PC-3 (cell line): ENCODE data around the gene IDH3G. TPM values are rescaled to one million over a fixed set of nuclear protein-coding genes. Genes with fewer than 3 reads are reported as not detected.

ENCODE experiments used
- ATAC-seq: fragments of 200-7000 bp; cut with Tn5 transposase; 2 replicates; pipeline ENCODE4 v1.9.1; 2020; ENCODE audit warnings: mild to moderate bottlenecking, moderate library complexity
- BruUV-seq: library from RNA; stranded (reverse); fragments of 400-500 nt; replicated peaks from 2 replicates; lab custom pipeline; 2021; lab: Mats Ljungman, UMichigan
- CTCF ChIA-PET: fragments of 300-600 bp; sonication (Branson Sonifier 250); formaldehyde crosslinking; loops from one replicate; lab custom pipeline; 2022; ENCODE audit warnings: antibody characterized with exemption; lab: Charles Lee
- POLR2A ChIA-PET: fragments of 300-600 bp; sonication (Branson Sonifier 250); formaldehyde crosslinking; loops from one replicate; lab custom pipeline; 2022; ENCODE audit warnings: antibody characterized with exemption; ENCODE audit not compliant: unreplicated experiment; lab: Charles Lee
- DNase-seq: peaks from one replicate; pipeline ENCODE4 v3.0.0-alpha.2; 2015
- H2AFZ ChIP-seq: fragments of 300-600 bp; sonication (generic); 2 replicates; pipeline ENCODE4 v1.6.0; 2016; ENCODE audit warnings: antibody characterized with exemption, low read length
- H3F3A ChIP-seq: fragments of 300-600 bp; sonication (generic); one replicate; pipeline ENCODE4 v1.6.0; 2017; ENCODE audit warnings: antibody characterized with exemption, low read length, control low read depth, mild to moderate bottlenecking; ENCODE audit not compliant: unreplicated experiment
- H3K27ac ChIP-seq: fragments of 300-600 bp; sonication (generic); 2 replicates; pipeline ENCODE4 v1.5.1; 2016; ENCODE audit warnings: mild to moderate bottlenecking, low read length
- H3K27me3 ChIP-seq: fragments of 300-600 bp; sonication (generic); 2 replicates; pipeline ENCODE4 v1.6.1; 2016; ENCODE audit warnings: low read length, mixed read lengths
- H3K36me3 ChIP-seq: fragments of 300-600 bp; sonication (generic); 2 replicates; pipeline ENCODE4 v1.6.1; 2016; ENCODE audit warnings: low read depth, mixed run types, low read length, mixed read lengths
- H3K4me1 ChIP-seq: fragments of 300-600 bp; sonication (generic); 2 replicates; pipeline ENCODE4 v1.5.1; 2016; ENCODE audit warnings: low read length; ENCODE audit not compliant: insufficient read depth
- H3K4me2 ChIP-seq: fragments of 300-600 bp; sonication (generic); 2 replicates; pipeline ENCODE4 v1.6.0; 2016; ENCODE audit warnings: low read length
- H3K4me3 ChIP-seq: fragments of 300-600 bp; sonication (generic); 2 replicates; pipeline ENCODE4 v1.5.1; 2016; ENCODE audit warnings: mild to moderate bottlenecking, low read length, mixed read lengths
- H3K79me2 ChIP-seq: fragments of 300-600 bp; sonication (generic); 2 replicates; pipeline ENCODE4 v1.6.1; 2017; ENCODE audit warnings: low read length, mixed read lengths
- H3K9ac ChIP-seq: fragments of 300-600 bp; sonication (generic); 2 replicates; pipeline ENCODE4 v1.6.0; 2016; ENCODE audit warnings: mild to moderate bottlenecking, low read length
- H3K9me2 ChIP-seq: fragments of 300-600 bp; sonication (generic); replicated peaks from 2 replicates; pipeline ENCODE4 v1.6.1; 2016; ENCODE audit warnings: mixed run types, low read length, mixed read lengths
- H3K9me3 ChIP-seq: fragments of 300-600 bp; sonication (generic); 2 replicates; pipeline ENCODE4 v1.6.1; 2016; ENCODE audit warnings: low read length, mixed read lengths
- H4K20me1 ChIP-seq: fragments of 300-600 bp; sonication (generic); 2 replicates; pipeline ENCODE4 v1.6.1; 2016; ENCODE audit warnings: low read length, mixed read lengths
- EZH2 ChIP-seq: fragments of 300-600 bp; sonication (generic); IDR thresholded peaks from one replicate; pipeline ENCODE4 v1.6.1; 2017; ENCODE audit warnings: antibody characterized with exemption, mild to moderate bottlenecking, low read length; ENCODE audit not compliant: unreplicated experiment
- EZH2phosphoT487 ChIP-seq: fragments of 300-600 bp; sonication (generic); IDR thresholded peaks from 2 replicates; pipeline ENCODE4 v1.6.1; 2018; ENCODE audit warnings: mild to moderate bottlenecking, antibody characterized with exemption, low read length, borderline replicate concordance
- intact Hi-C: fragments of 100-400 bp; cut with micrococcal nuclease; formaldehyde crosslinking; loops from 2 replicates; pipeline ENCODE4 v1.9.0; 2023
- total RNA-seq: library from RNA; depleted of rRNA; stranded (reverse); fragments of >200 nt; gene quantifications from 2 replicates; pipeline ENCODE4 v1.2.3, GENCODE V29; 2014; rRNA removed
- TF ChIP-seq, protein P1 (sequence below): fragments of 300-600 bp; sonication (generic); conservative IDR thresholded peaks from 2 replicates; pipeline ENCODE4 v1.5.1; 2017; ENCODE audit warnings: antibody characterized with exemption, low read depth, mild to moderate bottlenecking, low read length

Gene IDH3G
- total RNA-seq, 1 experiment from 2014 or later: 104 TPM

DNA sequence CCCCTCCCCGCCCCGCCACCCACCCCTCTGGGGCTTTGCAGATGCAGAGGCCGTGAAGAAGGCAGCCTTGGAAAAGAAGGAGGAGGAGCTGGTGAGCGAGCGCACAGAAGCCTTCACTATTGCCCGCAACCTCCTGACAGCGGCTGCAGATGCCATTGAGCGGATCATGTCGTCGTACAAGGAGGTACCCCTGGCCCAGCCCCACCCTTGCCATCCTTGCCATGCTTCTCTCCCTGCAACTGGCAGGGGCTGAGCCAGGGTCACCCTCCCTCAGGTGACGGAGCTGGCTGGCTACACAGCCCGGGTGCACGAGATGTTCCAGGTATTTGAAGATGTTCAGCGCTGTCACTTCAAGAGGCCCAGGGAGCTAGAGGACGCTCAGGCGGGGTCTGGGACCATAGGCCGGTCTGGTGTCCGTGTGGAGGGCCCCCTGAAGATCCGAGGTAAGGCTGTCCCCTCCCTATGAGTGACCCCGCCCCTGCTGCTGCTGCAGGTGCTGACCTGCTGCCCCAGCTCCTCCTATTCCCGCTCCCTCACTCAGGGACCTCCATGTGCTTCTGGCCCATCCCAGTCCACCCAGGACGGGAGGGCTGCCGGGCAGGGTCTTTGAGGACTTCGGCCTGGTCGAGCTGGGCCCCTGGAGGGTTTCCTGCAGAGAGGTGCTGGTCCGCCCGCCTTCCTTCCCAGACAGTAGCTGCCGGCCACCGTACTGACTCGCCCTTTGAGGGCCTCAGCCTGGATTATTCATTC lies 57.9 kb downstream of the IDH3G start:
- Histone ChIP-seq H3K9me2 (no peaks in the 10 kb centered on the region), H3K27me3 (no peaks in the 10 kb centered on the region), H3F3A (peaks cover 8% of the 10 kb centered on the region), H4K20me1 (no peaks in the 10 kb centered on the region), H3K9me3 (no peaks in the 10 kb centered on the region), H3K4me1 (peaks cover 16% of the 10 kb centered on the region), H3K4me3 (no peak overlapping the region), H2AFZ (no peak overlapping the region), H3K9ac (no peak overlapping the region), H3K79me2 (peaks cover 6% of the 10 kb centered on the region; the same call in 1 of the 2 replicates), H3K36me3 (peaks cover 6% of the 10 kb centered on the region; the same call in 1 of the 2 replicates), H3K27ac (no peak overlapping the region), H3K4me2 (no peak overlapping the region)
- POLR2A ChIA-PET: no interaction called here
- CTCF ChIA-PET: no interaction called here
- intact Hi-C loops: no loop called here
- TF ChIP-seq, protein P1, sequence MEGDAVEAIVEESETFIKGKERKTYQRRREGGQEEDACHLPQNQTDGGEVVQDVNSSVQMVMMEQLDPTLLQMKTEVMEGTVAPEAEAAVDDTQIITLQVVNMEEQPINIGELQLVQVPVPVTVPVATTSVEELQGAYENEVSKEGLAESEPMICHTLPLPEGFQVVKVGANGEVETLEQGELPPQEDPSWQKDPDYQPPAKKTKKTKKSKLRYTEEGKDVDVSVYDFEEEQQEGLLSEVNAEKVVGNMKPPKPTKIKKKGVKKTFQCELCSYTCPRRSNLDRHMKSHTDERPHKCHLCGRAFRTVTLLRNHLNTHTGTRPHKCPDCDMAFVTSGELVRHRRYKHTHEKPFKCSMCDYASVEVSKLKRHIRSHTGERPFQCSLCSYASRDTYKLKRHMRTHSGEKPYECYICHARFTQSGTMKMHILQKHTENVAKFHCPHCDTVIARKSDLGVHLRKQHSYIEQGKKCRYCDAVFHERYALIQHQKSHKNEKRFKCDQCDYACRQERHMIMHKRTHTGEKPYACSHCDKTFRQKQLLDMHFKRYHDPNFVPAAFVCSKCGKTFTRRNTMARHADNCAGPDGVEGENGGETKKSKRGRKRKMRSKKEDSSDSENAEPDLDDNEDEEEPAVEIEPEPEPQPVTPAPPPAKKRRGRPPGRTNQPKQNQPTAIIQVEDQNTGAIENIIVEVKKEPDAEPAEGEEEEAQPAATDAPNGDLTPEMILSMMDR: no peak
- no peak for TF ChIP-seq EZH2phosphoT487
- TF ChIP-seq EZH2: no peak
- DNase-seq (no peak), ATAC-seq (no peak)
- BruUV-seq: no TSS peak

Other genes starting within 250 kb of the IDH3G start
- gene CCNQ, start 195.2 kb downstream of the IDH3G start, total RNA-seq: 110 and 145 TPM in 2 replicates
- gene DUSP9, start 147.2 kb downstream of the IDH3G start, total RNA-seq: 10.7 and 13.0 TPM in 2 replicates
- gene PNCK, start 120.6 kb downstream of the IDH3G start, total RNA-seq: 1.0 and 3.3 TPM in 2 replicates
- 45.3 and 52.5 TPM in 2 replicates for gene SLC6A8, start 106.4 kb downstream of the IDH3G start, total RNA-seq
- gene BCAP31, start 70.0 kb downstream of the IDH3G start, total RNA-seq: 289 and 301 TPM in 2 replicates
- 44.4 and 48.6 TPM in 2 replicates for gene ABCD1, start 69.5 kb downstream of the IDH3G start, total RNA-seq
- gene PLXNB3, start 30.1 kb downstream of the IDH3G start, total RNA-seq: 27.3 and 43.5 TPM in 2 replicates
- gene SRPK3, start 13.3 kb downstream of the IDH3G start, total RNA-seq: 0.40 and 1.5 TPM in 2 replicates
- gene SSR4, start 293 bp upstream of the IDH3G start, total RNA-seq: 232 and 298 TPM in 2 replicates
- 0.26 and 0.63 TPM in 2 replicates for gene PDZD4, start 36.2 kb upstream of the IDH3G start, total RNA-seq
- gene L1CAM, start 91.8 kb upstream of the IDH3G start, total RNA-seq: 5.2 and 11.2 TPM in 2 replicates
- not detected in 2 replicates for gene AVPR2, start 110.3 kb upstream of the IDH3G start, total RNA-seq
- 4.0 and 4.6 TPM in 2 replicates for gene ARHGAP4, start 131.9 kb upstream of the IDH3G start, total RNA-seq
- gene NAA10, start 140.7 kb upstream of the IDH3G start, total RNA-seq: 169 and 172 TPM in 2 replicates
- gene RENBP, start 150.3 kb upstream of the IDH3G start, total RNA-seq: 3.7 TPM in 1 of 2 replicates, not detected in the other
- gene HCFC1, start 177.4 kb upstream of the IDH3G start, total RNA-seq: 66.9 and 94.0 TPM in 2 replicates
- gene TMEM187, start 178.4 kb upstream of the IDH3G start, total RNA-seq: 10.6 and 12.4 TPM in 2 replicates
- 366 and 427 TPM in 2 replicates for gene IRAK1, start 225.5 kb upstream of the IDH3G start, total RNA-seq